Neural cell (in vitro differentiated cells): ENCODE results near the gene UBASH3A. TPM values are rescaled to one million over a fixed set of nuclear protein-coding genes. Genes with fewer than 3 reads are reported as not detected.

Experiments
- H2AFZ ChIP-seq: fragments of 200-600, 300-800 bp; sonication (generic), shearing (Covaris generic); 2 replicates; pipeline ENCODE4 v1.6.0; 2014; ENCODE audit warnings: low read depth, mild to moderate bottlenecking, antibody characterized with exemption, low read length, moderate library complexity
- H3F3A ChIP-seq: fragments of 200-600 bp; shearing (Covaris generic); 2 replicates; pipeline ENCODE4 v1.6.1; 2016; ENCODE audit warnings: mild to moderate bottlenecking, moderate library complexity, mixed read lengths, antibody characterized with exemption, low read length; ENCODE audit not compliant: insufficient read depth, poor library complexity, severe bottlenecking
- H3K27ac ChIP-seq: fragments of 200-600, 300-800 bp; sonication (generic), shearing (Covaris generic); 2 replicates; pipeline ENCODE4 v1.5.1; 2014; ENCODE audit warnings: mild to moderate bottlenecking, low read length, moderate library complexity
- H3K27me3 ChIP-seq: fragments of 300-800, 200-600 bp; sonication (generic), shearing (Covaris generic); 2 replicates; pipeline ENCODE4 v1.6.0; 2014; ENCODE audit warnings: mild to moderate bottlenecking, low read depth, low read length, moderate library complexity; ENCODE audit not compliant: insufficient read depth
- H3K36me3 ChIP-seq: fragments of 300-800, 200-600 bp; sonication (generic), shearing (Covaris generic); 2 replicates; pipeline ENCODE4 v1.5.1; 2014; ENCODE audit warnings: mild to moderate bottlenecking, antibody characterized with exemption, low read length, moderate library complexity; ENCODE audit not compliant: insufficient read depth
- H3K4me2 ChIP-seq: fragments of 300-800, 200-600 bp; sonication (generic), shearing (Covaris generic); 2 replicates; pipeline ENCODE4 v1.6.0; 2014; ENCODE audit warnings: mild to moderate bottlenecking, low read length
- H3K4me3 ChIP-seq: fragments of 300-800, 200-600 bp; sonication (generic), shearing (Covaris generic); 2 replicates; pipeline ENCODE4 v1.5.1; 2014; ENCODE audit warnings: mild to moderate bottlenecking, low read length, moderate library complexity
- H3K79me2 ChIP-seq: fragments of 200-600 bp; shearing (Covaris generic); replicated peaks from 2 replicates; pipeline ENCODE4 v1.6.0; 2014; ENCODE audit warnings: mild to moderate bottlenecking, low read length, moderate library complexity; ENCODE audit not compliant: insufficient read depth
- H3K9ac ChIP-seq: fragments of 300-800, 200-600 bp; sonication (generic), shearing (Covaris generic); 2 replicates; pipeline ENCODE4 v1.6.1; 2016; ENCODE audit warnings: mild to moderate bottlenecking, low read length, mixed read lengths
- H3K9me2 ChIP-seq: fragments of 200-600 bp; shearing (Covaris generic); 2 replicates; pipeline ENCODE4 v1.6.1; 2016; ENCODE audit warnings: mild to moderate bottlenecking, low read length, mixed read lengths; ENCODE audit not compliant: insufficient read depth
- H3K9me3 ChIP-seq: fragments of 200-600, 300-800 bp; sonication (generic), shearing (Covaris generic); 2 replicates; pipeline ENCODE4 v1.6.1; 2016; ENCODE audit warnings: mild to moderate bottlenecking, mixed run types, low read length, moderate library complexity, mixed read lengths
- H4K20me1 ChIP-seq: fragments of 200-600 bp; shearing (Covaris generic); 2 replicates; pipeline ENCODE4 v1.6.1; 2016; ENCODE audit warnings: mild to moderate bottlenecking, mixed run types; ENCODE audit not compliant: insufficient read depth
- EP300 ChIP-seq: fragments of 450-650 bp; conservative IDR thresholded peaks from 2 replicates; pipeline ENCODE4 v1.6.1; 2014; ENCODE audit warnings: antibody characterized with exemption, mild to moderate bottlenecking, moderate library complexity; ENCODE audit not compliant: poor library complexity, severe bottlenecking
- EZH2 ChIP-seq: fragments of 200-600, 300-800 bp; shearing (Covaris generic), sonication (generic); IDR thresholded peaks from 2 replicates; pipeline ENCODE4 v1.6.1; 2014; ENCODE audit warnings: antibody characterized with exemption, low read length, borderline replicate concordance, mild to moderate bottlenecking; ENCODE audit not compliant: insufficient read depth, poor library complexity, severe bottlenecking
- MXI1 ChIP-seq: fragments of 450-650 bp; conservative IDR thresholded peaks from 2 replicates; pipeline ENCODE4 v1.6.1; 2014; ENCODE audit warnings: antibody characterized with exemption, mild to moderate bottlenecking; ENCODE audit not compliant: poor library complexity, severe bottlenecking
- POLR2AphosphoS5 ChIP-seq: IDR thresholded peaks from 2 replicates; pipeline ENCODE4 v1.6.1; 2012
- RAD21 ChIP-seq: fragments of 450-650 bp; conservative IDR thresholded peaks from 2 replicates; pipeline ENCODE4 v1.6.1; 2014; ENCODE audit warnings: antibody characterized with exemption, mild to moderate bottlenecking, moderate library complexity
- SMC3 ChIP-seq: fragments of 450-650 bp; conservative IDR thresholded peaks from 2 replicates; pipeline ENCODE4 v1.6.1; 2014; ENCODE audit warnings: antibody characterized with exemption, mild to moderate bottlenecking, moderate library complexity; ENCODE audit not compliant: poor library complexity
- TAF1 ChIP-seq: IDR thresholded peaks from 2 replicates; pipeline ENCODE4 v1.6.1; 2012; ENCODE audit warnings: low read depth
- polyA plus RNA-seq: library from polyadenylated mRNA; depleted of rRNA; stranded (reverse); fragments of >200 nt; gene quantifications from 2 replicates; pipeline ENCODE4 v1.2.3, GENCODE V29; 2014
- TF ChIP-seq, protein P1 (sequence below): IDR thresholded peaks from 2 replicates; pipeline ENCODE4 v1.6.1; 2012; ENCODE audit warnings: borderline replicate concordance
- TF ChIP-seq, protein P2 (sequence below): fragments of 450-650 bp; IDR thresholded peaks from 2 replicates; pipeline ENCODE4 v1.5.1; 2014; ENCODE audit warnings: antibody characterized with exemption, mild to moderate bottlenecking, moderate library complexity; ENCODE audit not compliant: poor library complexity, severe bottlenecking

The UBASH3A gene
- polyA plus RNA-seq, 1 donor from 2014 or later, result not detected

DNA sequence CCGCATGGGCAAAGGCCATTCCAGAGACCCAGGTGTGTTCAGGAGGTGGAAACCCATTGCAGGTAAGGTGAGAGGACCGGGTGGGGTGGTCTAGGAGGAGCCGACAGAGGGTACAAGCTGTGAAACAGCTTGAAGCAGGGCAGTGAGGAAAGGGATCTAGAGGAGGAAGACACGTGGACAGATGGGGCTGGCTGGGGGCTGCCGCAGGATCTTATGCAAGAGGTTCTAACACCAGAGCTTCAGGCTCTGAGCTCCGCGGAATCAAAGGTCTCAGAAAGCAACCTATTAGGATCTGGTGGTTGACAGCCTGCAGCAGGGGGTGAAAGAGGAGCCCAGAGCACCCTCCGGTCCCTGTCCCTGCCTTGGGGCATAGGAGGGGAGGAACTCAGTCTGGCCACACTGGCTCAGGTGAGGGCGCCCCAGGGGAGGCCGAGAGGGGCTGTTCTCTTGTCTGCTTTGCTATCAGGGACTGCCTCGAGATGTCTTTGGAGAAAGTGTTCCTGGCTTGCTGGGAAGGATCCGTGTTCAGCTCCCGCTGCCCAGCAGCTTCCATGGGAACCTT, 39.3 kb upstream of the UBASH3A start:
- Histone ChIP-seq H3K79me2 (no peaks in the 10 kb centered on the region), H3K9ac (no peak overlapping the region), H4K20me1 (no peaks in the 10 kb centered on the region), H3F3A (no peaks in the 10 kb centered on the region), H3K9me3 (no peaks in the 10 kb centered on the region), H3K27ac (no peak overlapping the region), H3K36me3 (no peaks in the 10 kb centered on the region), H3K4me2 (no peak overlapping the region), H3K9me2 (no peaks in the 10 kb centered on the region), H3K27me3 (no peaks in the 10 kb centered on the region), H3K4me3 (no peak overlapping the region), H2AFZ (no peak overlapping the region)
- no peak for TF ChIP-seq RAD21

DNA sequence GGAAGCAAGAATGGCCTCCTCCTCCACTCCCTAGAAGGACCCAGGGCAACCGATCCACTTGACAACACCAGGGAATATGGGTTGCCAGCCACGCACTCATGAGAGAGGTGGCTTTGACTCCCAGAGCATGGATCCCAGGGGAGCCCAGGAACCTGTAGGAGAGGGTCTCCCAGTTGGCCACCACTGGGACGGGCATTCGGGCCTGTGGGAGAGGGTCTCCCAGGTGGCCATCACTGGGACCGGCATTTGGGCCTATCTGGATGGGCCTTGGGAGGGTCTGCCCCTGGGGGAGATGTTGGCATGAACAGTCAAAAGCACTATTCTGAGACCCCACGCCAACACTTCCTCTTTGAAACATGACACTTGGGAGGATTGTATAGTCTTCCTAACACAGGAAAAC, 37.9 kb upstream of the UBASH3A start:
- Histone ChIP-seq H3K27me3 (no peaks in the 10 kb centered on the region), H3K4me3 (no peak overlapping the region), H3K9me3 (no peaks in the 10 kb centered on the region), H3K27ac (no peak overlapping the region), H3K9ac (no peak overlapping the region), H4K20me1 (no peaks in the 10 kb centered on the region), H3K79me2 (no peaks in the 10 kb centered on the region), H3K4me2 (no peak overlapping the region), H3F3A (no peaks in the 10 kb centered on the region), H2AFZ (no peak overlapping the region), H3K9me2 (no peaks in the 10 kb centered on the region), H3K36me3 (no peaks in the 10 kb centered on the region)
- no peak for TF ChIP-seq POLR2AphosphoS5

DNA sequence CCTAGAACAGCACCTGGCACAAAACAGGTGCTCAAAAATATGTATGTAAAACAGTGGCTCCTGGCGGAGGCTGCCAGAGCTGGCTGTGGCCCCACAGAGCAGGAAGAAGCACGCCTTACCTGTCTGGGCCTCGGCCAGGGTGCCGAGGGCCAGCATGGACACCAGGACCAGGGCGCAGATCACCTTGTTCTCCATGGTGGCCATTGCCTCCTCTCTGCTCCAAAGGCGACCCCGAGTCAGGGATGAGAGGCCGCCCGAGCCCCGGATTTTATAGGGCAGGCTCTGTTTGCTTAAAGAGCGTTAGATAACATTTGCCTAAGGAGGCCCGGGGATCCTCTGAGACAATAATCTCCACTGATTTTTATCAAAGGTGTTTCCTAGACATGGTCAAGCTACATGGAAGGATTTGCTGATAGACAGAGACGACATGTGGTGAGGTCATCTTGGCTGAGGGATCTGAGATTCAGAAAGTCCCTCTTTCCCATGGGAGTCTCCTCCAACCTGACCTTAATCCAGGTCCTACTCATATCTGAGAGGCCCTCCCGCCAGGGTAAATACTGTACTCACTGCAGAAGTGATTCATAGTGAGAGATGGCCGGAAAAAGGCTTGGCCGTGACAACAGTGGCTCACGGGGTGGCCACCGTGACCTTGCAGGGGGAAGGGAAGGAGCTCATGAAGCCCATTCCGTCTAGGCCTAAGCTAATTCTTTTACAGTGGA, 37.3 kb upstream of the UBASH3A start, which contains the start of gene TFF1:
Gene TFF1 (minus strand): TSS at position 244 of the 719 bp plus-strand sequence. CDS start 40 bp downstream, at position 204.
- Histone ChIP-seq H3K9me2 (no peaks in the 10 kb centered on the region), H3K9me3 (no peaks in the 10 kb centered on the region), H3K36me3 (no peaks in the 10 kb centered on the region), H3K9ac (no peak within 1 kb of the TSS), H3K4me3 (no peak within 1 kb of the TSS), H3K4me2 (no peak within 1 kb of the TSS), H3K79me2 (no peaks in the 10 kb centered on the region), H3F3A (no peaks in the 10 kb centered on the region), H3K27me3 (no peaks in the 10 kb centered on the region), H3K27ac (no peak within 1 kb of the TSS), H2AFZ (no peak within 1 kb of the TSS), H4K20me1 (no peaks in the 10 kb centered on the region)
- TF ChIP-seq, protein P1, sequence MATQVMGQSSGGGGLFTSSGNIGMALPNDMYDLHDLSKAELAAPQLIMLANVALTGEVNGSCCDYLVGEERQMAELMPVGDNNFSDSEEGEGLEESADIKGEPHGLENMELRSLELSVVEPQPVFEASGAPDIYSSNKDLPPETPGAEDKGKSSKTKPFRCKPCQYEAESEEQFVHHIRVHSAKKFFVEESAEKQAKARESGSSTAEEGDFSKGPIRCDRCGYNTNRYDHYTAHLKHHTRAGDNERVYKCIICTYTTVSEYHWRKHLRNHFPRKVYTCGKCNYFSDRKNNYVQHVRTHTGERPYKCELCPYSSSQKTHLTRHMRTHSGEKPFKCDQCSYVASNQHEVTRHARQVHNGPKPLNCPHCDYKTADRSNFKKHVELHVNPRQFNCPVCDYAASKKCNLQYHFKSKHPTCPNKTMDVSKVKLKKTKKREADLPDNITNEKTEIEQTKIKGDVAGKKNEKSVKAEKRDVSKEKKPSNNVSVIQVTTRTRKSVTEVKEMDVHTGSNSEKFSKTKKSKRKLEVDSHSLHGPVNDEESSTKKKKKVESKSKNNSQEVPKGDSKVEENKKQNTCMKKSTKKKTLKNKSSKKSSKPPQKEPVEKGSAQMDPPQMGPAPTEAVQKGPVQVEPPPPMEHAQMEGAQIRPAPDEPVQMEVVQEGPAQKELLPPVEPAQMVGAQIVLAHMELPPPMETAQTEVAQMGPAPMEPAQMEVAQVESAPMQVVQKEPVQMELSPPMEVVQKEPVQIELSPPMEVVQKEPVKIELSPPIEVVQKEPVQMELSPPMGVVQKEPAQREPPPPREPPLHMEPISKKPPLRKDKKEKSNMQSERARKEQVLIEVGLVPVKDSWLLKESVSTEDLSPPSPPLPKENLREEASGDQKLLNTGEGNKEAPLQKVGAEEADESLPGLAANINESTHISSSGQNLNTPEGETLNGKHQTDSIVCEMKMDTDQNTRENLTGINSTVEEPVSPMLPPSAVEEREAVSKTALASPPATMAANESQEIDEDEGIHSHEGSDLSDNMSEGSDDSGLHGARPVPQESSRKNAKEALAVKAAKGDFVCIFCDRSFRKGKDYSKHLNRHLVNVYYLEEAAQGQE, result no peak
- TF ChIP-seq EP300 (no peak), TAF1 (no peak), RAD21 (no peak), POLR2AphosphoS5 (no peak), EZH2 (no peak), MXI1 (no peak), SMC3 (no peak)
- TF ChIP-seq, protein P2, sequence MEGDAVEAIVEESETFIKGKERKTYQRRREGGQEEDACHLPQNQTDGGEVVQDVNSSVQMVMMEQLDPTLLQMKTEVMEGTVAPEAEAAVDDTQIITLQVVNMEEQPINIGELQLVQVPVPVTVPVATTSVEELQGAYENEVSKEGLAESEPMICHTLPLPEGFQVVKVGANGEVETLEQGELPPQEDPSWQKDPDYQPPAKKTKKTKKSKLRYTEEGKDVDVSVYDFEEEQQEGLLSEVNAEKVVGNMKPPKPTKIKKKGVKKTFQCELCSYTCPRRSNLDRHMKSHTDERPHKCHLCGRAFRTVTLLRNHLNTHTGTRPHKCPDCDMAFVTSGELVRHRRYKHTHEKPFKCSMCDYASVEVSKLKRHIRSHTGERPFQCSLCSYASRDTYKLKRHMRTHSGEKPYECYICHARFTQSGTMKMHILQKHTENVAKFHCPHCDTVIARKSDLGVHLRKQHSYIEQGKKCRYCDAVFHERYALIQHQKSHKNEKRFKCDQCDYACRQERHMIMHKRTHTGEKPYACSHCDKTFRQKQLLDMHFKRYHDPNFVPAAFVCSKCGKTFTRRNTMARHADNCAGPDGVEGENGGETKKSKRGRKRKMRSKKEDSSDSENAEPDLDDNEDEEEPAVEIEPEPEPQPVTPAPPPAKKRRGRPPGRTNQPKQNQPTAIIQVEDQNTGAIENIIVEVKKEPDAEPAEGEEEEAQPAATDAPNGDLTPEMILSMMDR, result no peak
